ENCODE measurements around the gene SLC35F3. TPM values are rescaled to one million over a fixed set of nuclear protein-coding genes. Genes with fewer than 3 reads are reported as not detected.

The SLC35F3 gene
- total RNA-seq, 2 donors from 2014 or later, result not detected

DNA sequence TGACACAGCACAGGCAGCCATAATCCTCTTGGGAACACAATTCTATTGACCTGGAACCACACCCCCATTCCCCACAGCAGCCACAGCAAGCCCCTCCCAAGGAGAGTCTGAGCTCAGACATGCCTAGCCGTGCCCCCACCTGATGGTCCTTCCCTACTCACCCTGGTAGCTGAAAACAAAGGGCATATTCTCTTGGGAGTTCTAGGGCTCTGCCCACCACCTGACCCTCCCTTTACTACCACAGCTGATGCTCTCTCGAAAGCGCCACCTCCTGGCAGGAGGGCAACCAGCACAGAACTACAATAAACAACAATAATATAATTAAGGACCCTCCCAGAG lies 283.9 kb downstream of the SLC35F3 start:
- H3K36me3 ChIP-seq, result no peaks in the 10 kb centered on the region
- H3K27me3 ChIP-seq, result no peaks in the 10 kb centered on the region
- H3K9me3 ChIP-seq, result peaks cover 0 to 13% of the 10 kb centered on the region in 2 donors
- no peak overlapping the region for H3K4me3 ChIP-seq
- TF ChIP-seq, protein P1, sequence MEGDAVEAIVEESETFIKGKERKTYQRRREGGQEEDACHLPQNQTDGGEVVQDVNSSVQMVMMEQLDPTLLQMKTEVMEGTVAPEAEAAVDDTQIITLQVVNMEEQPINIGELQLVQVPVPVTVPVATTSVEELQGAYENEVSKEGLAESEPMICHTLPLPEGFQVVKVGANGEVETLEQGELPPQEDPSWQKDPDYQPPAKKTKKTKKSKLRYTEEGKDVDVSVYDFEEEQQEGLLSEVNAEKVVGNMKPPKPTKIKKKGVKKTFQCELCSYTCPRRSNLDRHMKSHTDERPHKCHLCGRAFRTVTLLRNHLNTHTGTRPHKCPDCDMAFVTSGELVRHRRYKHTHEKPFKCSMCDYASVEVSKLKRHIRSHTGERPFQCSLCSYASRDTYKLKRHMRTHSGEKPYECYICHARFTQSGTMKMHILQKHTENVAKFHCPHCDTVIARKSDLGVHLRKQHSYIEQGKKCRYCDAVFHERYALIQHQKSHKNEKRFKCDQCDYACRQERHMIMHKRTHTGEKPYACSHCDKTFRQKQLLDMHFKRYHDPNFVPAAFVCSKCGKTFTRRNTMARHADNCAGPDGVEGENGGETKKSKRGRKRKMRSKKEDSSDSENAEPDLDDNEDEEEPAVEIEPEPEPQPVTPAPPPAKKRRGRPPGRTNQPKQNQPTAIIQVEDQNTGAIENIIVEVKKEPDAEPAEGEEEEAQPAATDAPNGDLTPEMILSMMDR (IDR thresholded peaks at IDR 0.05), result no peak
- H3K27ac ChIP-seq, result no peak overlapping the region
- DNase-seq (ENCODE audit: low spot score), result no peak
- no peaks in the 10 kb centered on the region for H3K4me1 ChIP-seq

- H3K27me3 ChIP-seq, result no peaks in the 10 kb centered on the region
- no peak overlapping the region for H3K4me3 ChIP-seq
- H3K27ac ChIP-seq, result no peak overlapping the region
- no peak for DNase-seq (ENCODE audit: low spot score)
- no peaks in the 10 kb centered on the region for H3K36me3 ChIP-seq
- H3K9me3 ChIP-seq, result peaks cover 0 to 19% of the 10 kb centered on the region in 2 donors
- TF ChIP-seq, protein P1 (IDR thresholded peaks at IDR 0.05), result no peak
- H3K4me1 ChIP-seq, result no peaks in the 10 kb centered on the region
These were observed 293.4 kb downstream of the SLC35F3 start for GRCh38 chr1:234197839-234198238.

DNA sequence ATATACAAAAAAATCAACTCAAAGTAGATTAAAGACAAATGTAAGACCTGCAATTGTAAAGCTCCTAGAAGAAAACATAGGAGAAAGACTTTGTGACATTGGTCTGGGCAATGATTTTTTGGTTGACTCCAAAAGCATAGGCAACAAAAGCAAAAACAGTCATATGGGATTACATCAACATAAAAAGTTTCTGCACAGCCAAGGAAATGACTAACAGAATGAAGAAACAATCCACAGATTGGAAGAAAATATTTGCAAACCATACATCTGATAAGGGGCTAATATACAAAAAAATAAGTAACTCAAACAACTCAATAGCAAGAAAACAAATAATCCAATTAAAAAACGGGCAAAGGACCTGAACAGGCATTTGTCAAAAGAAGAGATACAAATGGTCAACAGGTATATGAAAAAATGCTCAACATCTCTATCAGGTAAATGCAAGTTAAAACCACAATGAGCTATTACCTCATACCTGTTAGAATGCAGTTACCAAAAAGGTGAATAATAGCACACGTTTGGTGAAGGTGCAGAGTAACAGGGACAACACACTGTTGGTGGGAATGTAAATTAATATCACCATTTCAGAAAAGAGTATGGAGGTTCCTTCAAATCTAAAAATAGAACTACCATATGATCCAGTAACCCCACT lies 295.1 kb downstream of the SLC35F3 start:
- Histone ChIP-seq H3K9me3 (peaks cover 0 to 13% of the 10 kb centered on the region in 2 donors), H3K27ac (no peak overlapping the region), H3K4me3 (no peak overlapping the region), H3K27me3 (no peaks in the 10 kb centered on the region), H3K4me1 (no peaks in the 10 kb centered on the region), H3K36me3 (no peaks in the 10 kb centered on the region)
- TF ChIP-seq, protein P1 (IDR thresholded peaks at IDR 0.05), result no peak
- DNase-seq (ENCODE audit: low spot score), result no peak

GRCh38 chr1:234200566-234200965 lies 296.1 kb downstream of the SLC35F3 start:
- TF ChIP-seq, protein P1 (IDR thresholded peaks at IDR 0.05), result no peak
- peaks cover 0 to 13% of the 10 kb centered on the region in 2 donors for H3K9me3 ChIP-seq
- H3K4me3 ChIP-seq, result no peak overlapping the region
- H3K27me3 ChIP-seq, result no peaks in the 10 kb centered on the region
- H3K36me3 ChIP-seq, result no peaks in the 10 kb centered on the region
- no peak overlapping the region for H3K27ac ChIP-seq
- no peaks in the 10 kb centered on the region for H3K4me1 ChIP-seq
- no peak for DNase-seq (ENCODE audit: low spot score)

- H3K4me1 ChIP-seq, result no peaks in the 10 kb centered on the region
- TF ChIP-seq, protein P1 (IDR thresholded peaks at IDR 0.05), result no peak
- no peak overlapping the region for H3K27ac ChIP-seq
- H3K36me3 ChIP-seq, result no peaks in the 10 kb centered on the region
- DNase-seq (ENCODE audit: low spot score), result no peak
- peaks cover 0 to 13% of the 10 kb centered on the region in 2 donors for H3K9me3 ChIP-seq
- H3K4me3 ChIP-seq, result no peak overlapping the region
- H3K27me3 ChIP-seq, result no peaks in the 10 kb centered on the region
These were observed 297.1 kb downstream of the SLC35F3 start for GRCh38 chr1:234201600-234201999.

DNA sequence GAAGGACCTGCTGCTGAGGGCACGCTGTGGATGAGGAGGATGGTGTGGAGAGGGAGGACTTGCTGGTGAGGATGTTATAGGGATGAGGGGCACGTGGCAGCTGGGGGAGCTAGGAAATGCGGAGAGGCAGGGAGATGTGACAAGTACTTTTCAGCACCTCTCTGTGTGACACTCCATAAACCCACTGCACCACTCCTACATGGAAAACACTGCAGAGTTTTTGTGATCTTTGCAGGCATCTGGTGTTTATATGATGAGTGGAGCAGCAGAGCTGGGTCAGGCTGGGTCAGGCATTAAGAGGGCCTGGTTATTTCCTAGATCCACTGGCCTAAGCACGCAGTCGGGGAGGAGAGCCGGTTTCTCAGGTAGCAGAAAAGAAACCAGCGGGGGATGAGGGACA lies 301.5 kb downstream of the SLC35F3 start:
- Histone ChIP-seq H3K36me3 (no peaks in the 10 kb centered on the region), H3K9me3 (no peaks in the 10 kb centered on the region), H3K27me3 (no peaks in the 10 kb centered on the region), H3K4me1 (no peaks in the 10 kb centered on the region), H3K27ac (no peak overlapping the region), H3K4me3 (no peak overlapping the region)
- TF ChIP-seq, protein P1 (IDR thresholded peaks at IDR 0.05), result no peak
- no peak for DNase-seq (ENCODE audit: low spot score)

Data from right atrium auricular region (tissue), 2 donors.